Measurements from ENCODE around the gene EVI2B.
"Not testable (repeated sequence)": the region's sequence is repeated elsewhere in the genome, so short reads cannot be mapped to it uniquely, and the experiment has no call there.

The EVI2B gene

GRCh38 chr17:31313982-31314781 lies at the start of gene EVI2B:
EVI2B (minus strand) TSS chr17:31314054; CDS start chr17:31305609, 8,445 bp downstream.
- DNase-seq (ENCODE audit: low spot score): peak; percentile 90

GRCh38 chr17:31357839-31358394 lies 44.1 kb upstream of the EVI2B start:
- DNase-seq (ENCODE audit: low spot score): no peak

GRCh38 chr17:31357091-31357490 lies 43.2 kb upstream of the EVI2B start:
- DNase-seq (ENCODE audit: low spot score): no peak

- no peak for DNase-seq (ENCODE audit: low spot score)
Measured at GRCh38 chr17:31355935-31356334, 42.1 kb upstream of the EVI2B start.

- no peak for DNase-seq (ENCODE audit: low spot score)
Measured at GRCh38 chr17:31349454-31349853, 35.6 kb upstream of the EVI2B start.

- not testable (repeated sequence) for DNase-seq (ENCODE audit: low spot score)
Measured at GRCh38 chr17:31345191-31345747, 31.4 kb upstream of the EVI2B start.

- no peak for DNase-seq (ENCODE audit: low spot score)
Measured at GRCh38 chr17:31339906-31340661, 26.2 kb upstream of the EVI2B start.

GRCh38 chr17:31329221-31329620 lies 15.4 kb upstream of the EVI2B start:
- no peak for DNase-seq (ENCODE audit: low spot score)

- no peak for DNase-seq (ENCODE audit: low spot score)
Measured at GRCh38 chr17:31328160-31328535, 14.3 kb upstream of the EVI2B start.

- DNase-seq (ENCODE audit: low spot score): no peak
Measured at GRCh38 chr17:31327534-31328159, 13.8 kb upstream of the EVI2B start.

- no peak for DNase-seq (ENCODE audit: low spot score)
Measured at GRCh38 chr17:31323551-31323950, 9.7 kb upstream of the EVI2B start.

GRCh38 chr17:31321966-31322365 lies 8.1 kb upstream of the EVI2B start:
- DNase-seq (ENCODE audit: low spot score): no peak

- DNase-seq (ENCODE audit: low spot score): peak; percentile 91
Measured at GRCh38 chr17:31321481-31321880, 7.6 kb upstream of the EVI2B start, which contains the start of gene EVI2A. EVI2A (minus strand) TSS chr17:31321622; CDS start chr17:31319013, 2,609 bp downstream.

- DNase-seq (ENCODE audit: low spot score): peak; percentile 51
Measured at GRCh38 chr17:31320791-31321190, 6.9 kb upstream of the EVI2B start.

- peak; percentile 44 for DNase-seq (ENCODE audit: low spot score)
Measured at GRCh38 chr17:31320241-31320640, 6.4 kb upstream of the EVI2B start.

GRCh38 chr17:31318851-31319661 lies 5.2 kb upstream of the EVI2B start:
- peak; percentile 81 for DNase-seq (ENCODE audit: low spot score)

GRCh38 chr17:31318298-31318801 lies 4.5 kb upstream of the EVI2B start:
- DNase-seq (ENCODE audit: low spot score): peak; percentile 89

GRCh38 chr17:31314782-31315100 lies 887 bp upstream of the EVI2B start:
- peak; percentile 38 for DNase-seq (ENCODE audit: low spot score)

- DNase-seq (ENCODE audit: low spot score): peak; percentile 51
Measured at GRCh38 chr17:31312223-31312622, 1.6 kb downstream of the EVI2B start.

- DNase-seq (ENCODE audit: low spot score): peak; percentile 48
Measured at GRCh38 chr17:31311526-31311925, 2.3 kb downstream of the EVI2B start.

GRCh38 chr17:31310886-31311285 lies 3.0 kb downstream of the EVI2B start:
- peak; percentile 64 for DNase-seq (ENCODE audit: low spot score)

All from NAMALWA (cell line).